ENCODE measurements around the gene FBXW12. TPM values are rescaled to one million over a fixed set of nuclear protein-coding genes. Genes with fewer than 3 reads are reported as not detected.
A peak's percentile ranks its signal among the peaks of the same experiment; 100 is the strongest.
"Not testable (repeated sequence)": the region's sequence is repeated elsewhere in the genome, so short reads cannot be mapped to it uniquely, and the experiment has no call there.

Gene FBXW12
- total RNA-seq, 1 donor = under 0.01 TPM

DNA sequence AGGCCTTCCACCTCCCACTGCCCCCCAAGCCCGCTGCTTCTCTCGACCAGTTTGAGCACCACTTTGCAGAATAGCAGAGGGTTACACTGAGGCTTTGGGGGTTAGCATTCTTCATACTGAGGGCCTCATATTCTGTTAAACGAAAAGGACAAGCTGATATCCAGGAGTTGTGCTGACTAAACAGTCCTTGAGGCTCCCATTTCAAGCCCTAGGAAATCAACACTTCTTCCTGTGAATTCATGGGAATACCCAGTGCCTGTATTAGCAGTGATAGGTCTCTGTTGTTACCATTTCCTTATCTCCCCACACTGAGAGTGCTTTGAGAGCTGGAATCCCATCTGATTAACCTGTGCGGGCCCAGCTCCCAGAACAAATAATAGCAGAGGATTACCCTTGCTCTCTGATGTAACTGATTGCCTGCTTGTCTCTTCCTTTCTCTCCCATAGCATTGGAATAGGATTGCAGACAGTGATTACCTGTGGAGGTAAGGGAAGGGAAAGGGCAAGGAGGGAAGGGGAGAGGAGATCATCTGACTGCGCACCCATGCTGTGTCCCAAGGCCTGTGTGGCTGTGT is 930 bp downstream of the FBXW12 start:
- DNase-seq (ENCODE audit: low read depth in 2 of 3, low spot score in 2 of 3) = no peak

DNA sequence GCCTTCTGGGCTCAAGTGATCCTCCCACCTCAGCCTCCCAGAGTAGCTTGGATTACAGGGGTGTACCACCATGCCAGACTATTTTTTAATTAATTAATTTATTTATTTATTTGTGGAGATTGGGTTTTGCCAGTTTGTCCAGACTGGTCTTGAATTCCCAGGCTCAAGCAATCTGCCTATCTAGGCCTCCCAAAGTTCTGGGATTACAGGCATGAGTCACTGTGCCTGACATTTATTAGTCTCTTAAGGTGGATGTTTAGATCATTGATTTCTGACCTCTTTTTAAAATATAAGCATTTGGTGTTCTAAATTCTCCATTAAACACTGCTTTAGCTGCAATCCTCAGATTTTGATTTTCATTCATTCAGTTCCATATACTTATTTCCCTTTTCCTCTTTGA is 15.6 kb downstream of the FBXW12 start:
- no peak for DNase-seq (ENCODE audit: low read depth in 2 of 3, low spot score in 2 of 3)

DNA sequence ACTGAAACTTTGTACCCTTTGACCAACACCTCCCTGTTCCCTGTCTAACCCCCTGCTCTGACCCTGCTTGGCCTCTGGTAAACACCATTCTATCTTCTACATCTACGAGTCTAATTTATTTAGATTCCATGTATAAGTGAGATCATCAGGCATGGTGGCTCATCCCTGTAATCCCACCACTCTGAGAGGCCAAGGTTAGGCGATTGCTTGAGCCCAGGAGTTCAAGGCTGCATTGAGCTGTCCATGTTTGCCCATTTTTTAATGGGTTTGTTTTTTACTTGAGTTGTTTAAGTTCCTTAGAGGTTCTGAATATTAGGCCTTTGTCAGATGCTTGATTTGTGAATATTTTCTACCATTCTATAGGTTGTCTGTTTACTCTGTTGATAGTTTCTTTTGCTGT is 16.9 kb downstream of the FBXW12 start:
- no peak for DNase-seq (ENCODE audit: low read depth in 2 of 3, low spot score in 2 of 3)

DNA sequence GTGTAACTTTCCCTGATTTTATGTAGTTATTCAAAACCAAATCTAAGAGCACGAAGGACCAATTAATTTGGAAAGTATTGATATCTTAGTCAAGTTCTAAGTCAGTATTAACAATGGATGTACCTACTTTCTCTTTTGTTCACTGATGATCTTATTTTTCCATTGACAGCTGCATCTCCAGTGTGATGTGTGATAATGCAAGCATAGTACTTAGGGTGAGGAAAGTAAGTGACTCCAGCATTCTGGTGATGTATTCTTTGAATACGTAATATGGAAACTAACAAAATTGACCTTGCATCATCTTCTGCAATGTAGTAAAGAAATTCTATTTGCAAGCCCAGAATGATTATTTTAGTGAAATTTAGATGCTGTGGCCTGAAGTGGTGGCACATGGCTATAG is 22.4 kb downstream of the FBXW12 start:
- DNase-seq (ENCODE audit: low read depth in 2 of 3, low spot score in 2 of 3) = no peak

DNA sequence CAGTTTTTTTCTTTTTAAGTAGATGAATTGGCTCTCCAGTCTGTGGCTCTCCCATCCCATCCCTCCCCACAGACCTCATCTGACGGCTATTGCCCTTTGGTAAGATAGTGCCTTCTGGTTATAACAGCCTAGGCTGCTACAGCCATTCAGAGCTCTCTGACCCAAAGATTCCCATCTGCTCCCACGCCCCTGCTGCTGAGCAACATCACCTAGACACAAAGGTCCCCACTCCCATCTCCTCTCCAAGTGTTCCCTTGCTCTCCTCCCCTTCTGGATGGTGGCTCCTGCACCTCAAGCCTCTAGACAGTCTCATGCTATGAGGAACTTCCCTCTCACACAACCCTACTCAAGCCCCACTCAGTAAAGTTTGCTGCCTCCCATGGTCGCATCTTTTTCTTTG is 23.7 kb downstream of the FBXW12 start:
- no peak for DNase-seq (ENCODE audit: low read depth in 2 of 3, low spot score in 2 of 3)

DNA sequence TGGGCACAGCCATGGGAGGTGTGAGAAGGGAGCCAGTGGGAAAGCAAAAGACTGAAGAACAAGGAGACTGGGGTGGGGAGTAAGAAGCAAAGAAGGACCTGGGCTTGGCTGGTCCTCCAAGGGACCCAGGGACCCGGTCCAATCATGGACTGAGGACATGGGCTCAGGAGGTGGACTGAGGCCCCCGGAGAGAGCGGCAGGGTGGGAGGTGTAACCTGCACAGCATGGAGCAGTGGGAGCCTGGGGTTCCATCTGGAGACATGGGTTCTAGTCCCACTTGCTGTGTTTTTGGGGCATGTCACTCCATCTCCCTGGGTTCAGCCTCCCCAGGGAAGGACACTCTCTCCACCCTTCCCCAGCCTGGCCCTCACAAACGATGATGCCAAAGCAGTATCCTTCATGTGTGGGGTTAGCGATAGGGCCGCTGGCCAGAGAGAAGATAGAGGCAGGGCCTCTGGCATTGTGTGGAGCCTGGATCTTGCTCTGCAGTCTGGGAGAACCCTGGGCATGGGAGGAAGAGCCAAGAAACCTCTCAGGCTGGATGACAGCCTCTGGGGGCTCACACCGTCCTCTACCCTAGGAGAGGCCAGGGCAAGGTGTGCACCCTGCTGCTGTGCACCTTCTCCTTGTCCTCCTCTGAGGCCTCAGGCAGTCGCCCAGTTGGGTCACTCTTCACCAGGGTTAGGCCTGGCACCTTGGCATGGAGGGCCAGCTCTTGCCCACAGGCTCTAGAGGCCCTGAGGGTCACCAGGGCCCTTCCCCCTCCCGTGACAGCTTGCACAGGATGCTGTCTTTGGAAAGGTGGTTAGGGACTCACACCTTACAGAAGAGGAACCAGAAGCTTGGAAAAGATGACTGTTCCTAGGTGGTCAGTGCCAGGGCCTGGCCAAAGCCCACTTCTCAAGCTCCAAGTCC is 26.0 kb downstream of the FBXW12 start:
- DNase-seq (ENCODE audit: low read depth in 2 of 3, low spot score in 2 of 3) = no peak

DNA sequence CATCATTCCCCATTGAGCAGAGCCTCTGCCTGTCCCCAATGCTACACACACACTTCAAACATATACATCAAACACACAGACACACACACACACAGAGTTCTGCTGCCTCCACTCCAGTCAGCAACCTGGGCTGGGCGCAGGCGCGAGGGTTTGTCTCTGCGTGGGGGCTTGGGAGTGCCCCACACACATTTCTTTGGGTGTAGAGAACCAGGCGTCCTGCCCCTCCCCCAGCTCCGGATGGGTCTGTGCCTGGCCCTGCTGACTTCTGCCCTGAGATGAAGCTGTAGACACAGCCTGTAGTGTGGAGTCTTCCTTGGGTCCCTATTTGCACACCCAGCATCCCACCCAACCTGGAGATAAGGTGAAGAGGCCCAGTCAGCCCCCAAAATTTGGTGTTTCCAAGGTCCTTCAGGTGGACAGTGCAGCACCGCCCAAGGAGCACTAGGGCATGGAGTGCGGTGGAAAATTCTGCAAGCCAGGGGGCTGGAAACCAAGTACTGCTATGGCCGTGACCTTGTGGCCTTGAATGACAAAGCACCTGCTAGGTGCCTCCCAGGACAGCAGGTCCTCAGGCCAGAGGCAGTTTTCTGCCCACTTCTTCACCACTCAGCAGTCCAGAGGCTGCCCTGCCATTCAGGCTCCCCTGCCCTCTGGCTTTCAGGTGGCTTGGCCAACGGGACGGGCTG is 26.8 kb downstream of the FBXW12 start:
- DNase-seq (ENCODE audit: low read depth in 2 of 3, low spot score in 2 of 3) = no peak

DNA sequence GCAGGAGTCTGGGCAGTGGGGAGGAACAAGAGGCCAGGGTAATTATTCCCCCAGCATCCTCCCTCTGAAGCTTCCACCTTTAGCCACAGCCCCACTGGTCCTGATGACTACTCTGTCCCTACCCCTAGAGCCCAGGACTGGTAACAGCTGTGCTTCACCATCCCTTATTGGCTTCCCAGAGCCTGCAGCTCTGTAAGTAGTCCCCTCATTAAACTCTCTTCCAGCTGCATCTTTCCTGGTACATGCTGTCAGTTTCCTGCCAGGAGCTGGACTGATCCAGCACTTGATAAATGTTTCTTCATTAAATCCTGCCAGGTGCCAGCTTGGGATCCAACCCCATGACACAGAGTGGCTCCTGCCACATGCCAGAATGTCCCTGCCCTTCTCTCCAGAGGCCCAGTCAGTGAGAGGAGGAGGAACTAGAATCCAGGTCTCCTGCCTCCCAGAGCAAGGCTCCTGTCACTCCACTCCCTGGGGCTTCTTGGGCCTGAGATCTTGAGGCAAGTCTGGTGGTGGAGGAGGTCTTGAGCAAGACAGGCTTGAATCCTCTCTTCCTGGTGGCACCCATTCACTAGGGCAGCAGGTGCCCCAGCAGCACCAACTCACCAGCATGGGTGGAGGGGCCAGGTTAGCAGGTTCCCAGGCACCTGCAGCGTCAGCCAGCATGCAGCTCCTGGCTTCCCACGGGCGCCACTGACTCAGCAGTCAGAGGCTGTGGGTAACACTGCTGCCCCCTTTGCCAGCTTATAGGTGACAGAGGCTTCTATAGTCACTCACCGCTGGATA is 27.6 kb downstream of the FBXW12 start:
- peak in 2 of 3 donors; percentile 10 to 12 for DNase-seq (ENCODE audit: low read depth in 2 of 3, low spot score in 2 of 3)

DNA sequence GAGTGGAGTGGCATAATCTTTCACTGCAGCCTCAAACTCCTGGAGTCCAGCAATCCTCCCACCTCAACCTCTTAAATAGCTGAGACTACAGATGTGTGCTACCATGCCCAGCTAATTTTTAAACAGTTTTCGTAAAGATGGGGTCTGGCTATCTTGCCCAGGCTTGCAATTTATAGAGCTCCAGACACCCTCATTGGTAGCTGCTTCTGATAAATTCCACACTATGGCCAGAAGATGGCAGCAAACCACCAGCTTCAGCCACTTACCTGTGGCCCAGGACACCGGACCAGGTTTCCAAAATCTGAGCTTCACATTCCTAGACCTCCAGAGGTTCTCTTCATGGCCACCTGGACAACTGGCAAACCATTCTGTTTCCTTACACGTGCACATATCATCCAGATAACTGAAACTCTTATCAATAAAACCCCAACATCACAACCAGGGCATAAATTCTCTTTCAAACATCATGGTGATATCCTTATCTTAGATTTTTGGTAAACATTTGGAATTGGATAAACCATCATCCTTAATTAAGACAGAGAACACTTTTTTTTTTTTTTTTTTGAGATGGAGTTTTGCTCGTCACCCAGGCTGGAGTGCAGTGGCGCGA is 28.9 kb downstream of the FBXW12 start:
- DNase-seq (ENCODE audit: low read depth in 2 of 3, low spot score in 2 of 3) = peak; percentile 61 to 83 (median 67)

DNA sequence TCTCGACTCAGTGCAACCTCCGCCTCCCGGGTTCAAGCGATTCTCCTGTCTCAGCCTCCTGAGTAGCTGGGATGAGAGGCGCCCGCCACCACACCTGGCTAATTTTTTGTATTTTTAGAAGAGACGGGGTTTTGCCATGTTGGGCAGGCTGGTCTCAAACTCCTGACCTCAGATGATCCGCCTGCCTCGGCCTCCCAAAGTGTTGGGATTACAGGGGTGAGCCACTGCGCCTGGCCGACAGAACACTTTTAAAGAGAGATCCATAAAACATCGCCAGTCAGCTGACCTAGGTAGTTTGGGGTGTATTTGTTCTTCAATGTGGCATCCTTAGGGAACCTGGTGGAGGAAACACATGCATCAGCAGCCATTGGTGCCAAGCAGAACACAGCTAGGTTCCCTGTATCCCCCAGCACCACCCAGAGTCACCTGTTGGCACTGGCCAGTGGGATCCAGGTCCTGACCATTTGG is 29.4 kb downstream of the FBXW12 start:
- DNase-seq (ENCODE audit: low read depth in 2 of 3, low spot score in 2 of 3) = not testable (repeated sequence)

DNA sequence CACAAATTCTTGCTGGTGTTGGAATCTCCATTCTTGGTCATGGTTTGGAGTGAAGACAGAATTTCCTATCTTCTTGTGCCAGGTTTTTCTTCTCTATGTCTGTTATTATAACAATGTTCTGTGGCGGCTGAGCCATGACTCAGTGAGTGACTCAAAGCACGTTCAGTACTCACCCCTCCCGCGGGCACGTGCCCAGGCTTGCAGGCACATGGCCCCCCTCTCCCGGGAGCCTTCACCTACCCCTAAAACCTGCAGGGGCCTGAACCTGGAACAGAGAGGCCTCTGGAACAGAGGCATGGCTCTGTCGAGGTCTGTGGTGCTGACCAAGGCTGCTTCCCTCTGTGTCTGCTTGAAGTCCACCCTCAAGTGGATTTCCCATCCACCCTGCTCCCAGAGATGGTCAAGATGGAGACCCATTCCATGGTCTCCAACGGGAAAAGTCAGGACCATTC is 30.3 kb downstream of the FBXW12 start:
- DNase-seq (ENCODE audit: low read depth in 2 of 3, low spot score in 2 of 3) = no peak

DNA sequence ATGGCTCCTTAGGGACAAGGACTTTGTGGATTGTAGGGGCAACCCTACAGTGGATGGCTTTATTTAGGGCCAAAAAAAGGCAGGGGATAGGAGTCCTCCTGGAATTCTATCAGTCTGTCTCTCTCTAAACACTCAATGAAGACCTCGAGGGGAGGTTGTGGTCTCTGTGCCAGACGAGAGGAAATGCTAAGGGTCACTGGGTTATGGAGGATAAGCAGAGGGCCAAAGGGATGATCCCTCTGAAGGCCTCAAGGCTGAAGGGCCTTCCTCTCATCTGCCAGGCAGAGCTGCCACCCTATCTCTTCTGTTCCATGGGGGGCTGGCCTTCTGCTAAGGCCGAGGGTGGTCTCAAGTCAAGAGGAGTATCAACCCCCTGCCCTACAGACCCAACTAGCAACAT is 30.9 kb downstream of the FBXW12 start:
- DNase-seq (ENCODE audit: low read depth in 2 of 3, low spot score in 2 of 3) = no peak

DNA sequence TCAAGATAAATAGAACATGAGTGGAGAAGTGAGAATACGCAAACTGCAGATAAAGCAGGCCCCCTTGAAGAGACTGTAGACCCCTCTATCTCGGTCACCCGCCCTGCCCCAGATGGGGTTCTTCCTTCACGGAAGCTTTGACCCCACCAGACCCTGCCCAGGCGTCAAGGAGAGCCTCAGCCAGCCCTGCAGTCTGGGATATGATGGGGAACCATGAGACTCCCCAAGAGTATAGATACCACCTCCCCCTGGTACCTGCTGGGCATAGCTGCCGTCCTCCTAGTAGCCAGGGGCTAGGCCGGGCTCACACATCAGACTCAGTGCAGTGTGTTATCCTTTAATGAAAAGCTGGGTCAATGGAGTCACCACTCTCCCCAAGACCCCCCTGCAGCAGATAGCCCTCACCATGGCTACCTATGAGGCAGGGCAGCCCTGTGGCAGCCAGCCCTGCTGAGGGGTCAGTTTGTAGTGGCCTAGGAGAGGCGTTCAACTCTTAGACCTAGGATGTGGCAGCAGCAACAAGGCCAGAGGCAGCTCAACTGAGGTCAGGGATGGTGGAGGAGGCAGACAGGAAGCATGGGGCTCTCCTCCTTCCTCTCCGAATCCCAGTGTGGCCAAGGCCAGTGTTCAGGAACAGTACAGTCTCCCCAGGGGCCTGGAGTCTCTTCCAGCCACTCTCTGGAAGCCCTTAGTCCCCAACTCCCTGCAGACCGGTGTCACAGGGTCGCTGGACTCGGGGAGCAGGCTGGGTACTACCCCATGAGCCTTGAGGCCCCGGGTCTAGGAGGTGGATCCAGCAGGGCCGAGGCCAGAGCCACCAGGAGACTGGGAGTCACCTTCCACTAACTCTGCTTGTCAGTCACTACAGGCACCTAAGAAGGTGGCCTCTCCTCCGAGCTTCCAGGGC is 31.8 kb downstream of the FBXW12 start:
- DNase-seq (ENCODE audit: low read depth in 2 of 3, low spot score in 2 of 3) = no peak

DNA sequence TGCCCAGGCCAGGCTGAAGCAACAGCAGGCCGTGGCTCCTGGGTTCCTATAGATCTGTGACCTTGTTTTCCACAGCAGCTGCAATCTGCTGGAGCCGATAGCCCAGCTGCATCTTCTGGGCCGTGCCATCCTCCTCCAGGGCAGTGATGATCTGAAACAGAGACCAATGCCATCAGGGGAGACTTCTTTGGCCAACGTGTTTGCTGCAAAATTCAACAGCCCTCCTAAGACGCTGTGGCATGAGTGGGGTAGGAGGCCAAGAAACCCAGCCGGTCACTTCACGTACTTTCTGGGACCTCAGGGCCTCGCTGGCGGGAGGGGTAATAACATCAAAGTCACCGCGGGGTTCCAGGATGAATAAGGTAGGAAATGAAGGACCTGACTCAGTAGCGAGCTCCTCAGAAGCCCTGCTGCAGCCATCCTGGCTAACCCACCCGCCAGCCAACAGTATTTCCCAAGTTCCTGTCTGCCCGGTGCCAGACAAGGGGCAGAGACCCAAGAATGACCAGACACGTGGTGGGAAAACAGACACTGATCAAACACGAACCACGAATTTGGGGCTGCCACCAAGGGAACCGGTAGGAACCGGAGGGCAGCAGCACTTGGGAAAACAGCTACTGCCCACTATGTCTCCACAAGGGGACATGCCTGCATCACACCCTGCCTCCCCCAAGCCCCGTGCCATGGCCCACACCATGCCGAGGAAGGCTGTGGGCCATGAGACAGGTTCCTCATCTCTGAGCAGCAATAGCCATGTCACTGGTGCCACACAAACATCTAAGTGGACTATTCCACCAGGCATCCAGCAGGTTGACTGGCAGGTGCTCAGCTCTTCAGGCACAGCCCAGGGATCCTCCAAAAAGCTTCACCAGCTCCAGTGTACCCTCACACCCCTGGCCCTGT is 32.7 kb downstream of the FBXW12 start:
- no peak for DNase-seq (ENCODE audit: low read depth in 2 of 3, low spot score in 2 of 3)

DNA sequence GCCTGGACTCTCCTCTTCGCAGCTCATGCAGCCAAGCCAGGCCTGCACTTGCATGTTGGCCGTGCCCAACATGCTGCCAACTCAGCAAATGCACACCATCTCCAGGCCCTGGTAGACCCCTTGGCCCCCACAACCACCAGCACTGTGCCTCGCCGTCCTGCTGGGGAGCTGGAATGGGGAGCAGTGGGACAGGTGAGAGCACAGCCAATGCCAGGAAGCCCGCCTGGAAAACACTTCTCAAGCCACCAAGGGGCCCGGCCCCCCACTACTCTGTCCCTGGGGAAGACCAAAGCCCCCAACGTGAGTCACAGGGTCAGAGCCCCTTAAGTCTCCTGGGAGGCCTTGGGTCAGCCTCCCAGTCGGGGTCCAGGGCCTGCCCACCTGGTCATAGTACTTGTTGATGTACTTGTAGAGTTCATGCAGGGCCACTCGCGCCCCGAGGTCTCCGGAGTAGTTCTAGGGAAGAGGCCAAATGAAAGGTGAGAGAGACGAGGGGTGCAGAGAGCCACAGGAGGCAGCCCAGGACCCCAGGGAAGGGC is 33.4 kb downstream of the FBXW12 start:
- DNase-seq (ENCODE audit: low read depth in 2 of 3, low spot score in 2 of 3) = no peak

DNA sequence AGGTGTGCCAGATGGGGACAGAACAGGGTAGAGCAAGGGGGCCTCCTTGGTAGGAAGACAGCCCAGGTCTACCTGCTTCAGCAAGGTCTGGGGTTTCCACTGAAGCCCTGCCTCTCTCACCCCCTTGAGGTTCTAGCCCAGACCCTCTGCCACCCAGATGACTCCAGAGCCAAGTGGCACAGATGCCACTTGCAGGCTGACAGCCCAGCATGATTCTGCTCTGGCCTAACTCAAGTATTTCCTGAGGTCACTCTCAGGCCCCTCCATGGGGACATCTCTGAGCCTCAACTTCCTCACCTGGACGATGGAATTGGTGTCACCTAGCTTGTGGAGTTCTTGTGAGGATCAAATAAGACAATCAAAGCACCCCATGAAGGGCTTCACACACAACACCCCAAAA is 34.0 kb downstream of the FBXW12 start:
- no peak for DNase-seq (ENCODE audit: low read depth in 2 of 3, low spot score in 2 of 3)

DNA sequence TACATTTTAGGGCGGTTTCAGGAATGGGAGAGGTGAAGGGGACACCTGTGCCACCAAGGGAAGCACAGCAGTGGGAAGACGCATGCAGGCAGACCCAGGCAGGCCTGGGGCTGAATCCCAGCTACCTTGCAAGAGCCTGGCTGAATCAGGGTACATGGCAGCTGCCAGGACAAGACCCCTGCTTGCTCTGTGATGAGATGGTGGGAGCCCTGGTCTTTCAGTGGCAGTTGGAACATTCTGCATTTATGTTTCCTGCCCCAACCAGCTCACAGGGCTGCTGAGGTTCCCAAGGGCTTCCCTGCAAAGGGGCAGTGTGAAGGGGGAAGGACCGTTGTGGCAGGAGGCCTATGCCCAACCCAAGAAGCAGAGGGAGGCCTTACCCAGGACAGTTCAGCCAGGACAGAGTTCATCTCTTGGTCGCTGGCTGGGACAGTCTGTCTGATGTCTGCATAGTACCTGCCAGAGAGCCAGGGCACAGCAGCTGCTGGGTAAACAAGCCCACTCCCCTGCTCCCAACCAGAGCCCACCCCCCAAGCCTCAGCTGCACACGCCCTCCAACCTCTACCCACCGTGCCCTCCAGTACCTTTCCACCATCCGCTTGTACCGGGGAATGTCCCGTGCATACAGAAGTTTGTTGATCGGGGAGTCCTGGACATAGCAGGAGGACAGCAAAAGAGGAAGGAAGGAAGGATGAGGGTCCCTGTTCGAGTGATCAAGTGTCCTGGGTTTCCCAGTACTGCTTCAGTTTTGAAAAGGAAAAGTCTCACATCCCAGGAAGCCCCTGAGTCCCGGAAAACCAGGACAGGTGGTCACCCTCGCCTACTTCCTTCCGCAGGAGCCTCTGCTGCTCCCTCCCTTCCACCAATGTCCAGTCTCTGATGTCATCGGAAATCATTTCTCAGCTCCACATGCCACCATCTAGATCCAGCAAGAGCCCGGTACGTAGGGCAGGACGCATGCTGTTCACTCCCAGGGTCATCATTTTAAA is 34.7 kb downstream of the FBXW12 start:
- DNase-seq (ENCODE audit: low read depth in 2 of 3, low spot score in 2 of 3) = no peak

All from hematopoietic multipotent progenitor cell (in vitro differentiated cells).